Tibial nerve (tissue), 4 donors: ENCODE data around the gene KAZN.

ENCODE experiments used
- CTCF ChIP-seq, 5 experiments: fragments of 200-600 bp in 3 of 5; fragments of 450-650 bp in 2 of 5; sonication (generic) in 3 of 5; IDR thresholded peaks; one replicate each; pipeline ENCODE4 v1.5.1; 2016 to 2019; ENCODE audit warnings: antibody characterized with exemption in 5 of 5, mild to moderate bottlenecking in 3 of 5, moderate library complexity in 2 of 5
- EP300 ChIP-seq, 2 donors: sonication (generic); formaldehyde crosslinking; IDR thresholded peaks; one replicate each; pipeline ENCODE4 v1.6.1; 2017; ENCODE audit warnings: antibody characterized with exemption in 2 of 2, mild to moderate bottlenecking in 1 of 2
- POLR2A ChIP-seq, 2 donors: fragments of 450-650 bp; IDR thresholded peaks; one replicate each; pipeline ENCODE4 v1.6.1; 2017; ENCODE audit warnings: antibody characterized with exemption in 2 of 2, mild to moderate bottlenecking in 2 of 2, moderate library complexity in 2 of 2

GRCh38 chr1:14926229-14926628, 327.7 kb downstream of the KAZN start:
- no peak for TF ChIP-seq CTCF (IDR thresholded peaks at IDR 0.05)
- TF ChIP-seq EP300 (IDR thresholded peaks at IDR 0.05) = no peak
- TF ChIP-seq POLR2A (IDR thresholded peaks at IDR 0.05) = no peak
